Activated naive CD8-positive, alpha-beta T cell treated with anti-CD3 and anti-CD28 coated beads, Interleukin-2, amount 50 U/mL, for 16 hours (primary cell): ENCODE results near the gene GARIN3.
A peak's percentile ranks its signal among the peaks of the same experiment; 100 is the strongest.

Experiments
- DNase-seq: peaks from one replicate; pipeline ENCODE4 v3.0.0-alpha.2; 2020; ENCODE audit warnings: low read depth, low spot score

Gene GARIN3

GRCh38 chr5:157148734-157149615 is 17.1 kb downstream of the GARIN3 start:
- DNase-seq: peak; percentile 74

DNA sequence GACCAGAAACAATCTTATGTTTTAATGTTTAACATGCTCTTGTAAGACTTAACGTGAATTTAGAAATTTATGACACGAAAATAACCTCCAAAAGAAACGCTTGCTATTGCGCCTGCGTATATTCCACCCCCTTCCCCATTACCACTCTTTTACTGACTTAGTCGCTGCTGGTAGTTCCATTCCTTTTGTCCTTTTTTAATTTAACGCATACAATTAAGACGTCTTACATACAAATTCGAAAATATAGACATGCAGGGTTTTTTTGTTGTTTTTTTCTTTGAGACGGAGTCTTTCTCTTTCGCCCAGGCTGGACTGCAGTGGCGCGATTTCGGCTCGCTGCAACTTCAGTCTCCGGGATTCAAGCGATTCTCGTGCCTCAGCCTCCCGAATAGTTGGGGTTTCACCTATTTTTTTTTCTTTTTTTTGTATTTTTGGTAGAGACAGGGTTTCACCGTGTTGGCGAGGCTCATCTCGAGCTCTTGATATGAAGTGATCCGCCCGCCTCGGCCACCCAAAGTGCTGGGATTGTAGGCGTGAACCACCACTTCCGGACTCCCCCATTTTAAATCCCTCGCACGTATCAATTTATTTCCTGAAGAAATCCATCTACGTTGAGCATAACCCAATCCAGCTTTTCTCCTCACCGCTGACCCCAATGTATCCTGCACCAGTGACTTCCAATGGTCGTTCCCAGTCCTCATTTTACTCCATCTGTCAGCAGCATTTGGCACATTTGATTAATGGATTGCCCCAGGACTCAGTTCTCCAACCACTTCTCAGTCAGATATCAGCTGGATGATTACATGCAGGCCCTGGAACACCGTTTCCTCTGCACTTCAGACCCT is 22.7 kb downstream of the GARIN3 start:
- peak; percentile 25 for DNase-seq

GRCh38 chr5:157142317-157143126 is 23.5 kb downstream of the GARIN3 start, which contains the start of gene MED7:
TSS of gene MED7 (minus strand) at chr5:157142865. CDS start at chr5:157139431, 3,434 bp downstream.
- peak; percentile 82 for DNase-seq

GRCh38 chr5:157137691-157138090 is 28.4 kb downstream of the GARIN3 start:
- no peak for DNase-seq

DNA sequence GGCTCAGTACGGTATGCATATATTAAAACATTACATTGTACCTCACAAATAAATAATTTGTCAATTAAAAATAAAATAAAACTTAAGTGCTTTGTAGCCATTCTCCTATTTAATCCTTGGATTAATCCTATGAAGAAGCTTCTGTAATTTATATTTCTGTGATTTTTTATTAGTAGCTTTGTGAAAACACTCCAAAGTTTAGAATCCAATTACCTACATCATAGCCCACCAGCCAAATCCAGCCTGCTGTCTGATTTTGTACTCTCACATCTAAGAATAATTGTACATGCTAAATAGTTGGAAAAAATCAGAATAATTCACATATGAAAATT is 33.8 kb downstream of the GARIN3 start:
- no peak for DNase-seq

DNA sequence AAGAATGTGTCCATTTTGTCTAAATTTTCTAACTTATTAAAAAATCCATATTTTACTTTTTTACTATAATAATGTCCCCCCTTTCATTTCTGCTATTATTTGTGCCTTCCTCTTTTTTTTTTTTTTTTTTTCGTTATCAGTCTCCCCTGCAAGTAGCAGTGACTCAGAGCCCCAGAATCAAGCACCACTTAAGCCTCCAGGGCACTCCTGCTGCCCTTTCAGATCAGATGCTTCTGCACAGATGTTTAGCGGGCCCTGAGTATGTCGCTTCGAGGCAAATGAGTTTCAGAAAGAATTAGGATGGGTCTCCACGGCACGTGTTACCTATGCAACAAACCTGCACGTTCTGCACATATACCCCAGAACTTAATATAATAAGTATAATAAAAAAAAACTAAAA is 35.1 kb downstream of the GARIN3 start:
- DNase-seq: no peak

GRCh38 chr5:157121709-157122108 is 44.4 kb downstream of the GARIN3 start:
- no peak for DNase-seq

DNA sequence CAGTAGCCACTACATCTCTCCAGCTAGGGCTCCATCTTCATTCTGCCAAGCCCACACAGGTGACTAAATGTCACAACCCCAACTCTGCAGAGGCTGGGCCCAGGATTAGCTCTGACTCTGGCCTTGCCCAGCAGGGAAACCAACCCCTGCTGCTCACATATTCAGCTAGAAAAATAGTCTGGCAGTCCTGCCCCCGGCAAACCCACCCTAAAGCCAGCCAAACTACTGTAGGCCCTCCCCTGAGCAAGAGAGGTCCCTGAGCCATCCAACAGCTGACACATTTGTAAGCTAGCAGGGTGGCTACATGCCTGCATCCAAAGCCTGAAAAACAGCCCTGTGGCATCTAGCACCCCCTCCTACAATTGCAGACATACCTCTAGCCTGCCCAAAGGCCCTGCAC is 46.0 kb downstream of the GARIN3 start:
- no peak for DNase-seq

DNA sequence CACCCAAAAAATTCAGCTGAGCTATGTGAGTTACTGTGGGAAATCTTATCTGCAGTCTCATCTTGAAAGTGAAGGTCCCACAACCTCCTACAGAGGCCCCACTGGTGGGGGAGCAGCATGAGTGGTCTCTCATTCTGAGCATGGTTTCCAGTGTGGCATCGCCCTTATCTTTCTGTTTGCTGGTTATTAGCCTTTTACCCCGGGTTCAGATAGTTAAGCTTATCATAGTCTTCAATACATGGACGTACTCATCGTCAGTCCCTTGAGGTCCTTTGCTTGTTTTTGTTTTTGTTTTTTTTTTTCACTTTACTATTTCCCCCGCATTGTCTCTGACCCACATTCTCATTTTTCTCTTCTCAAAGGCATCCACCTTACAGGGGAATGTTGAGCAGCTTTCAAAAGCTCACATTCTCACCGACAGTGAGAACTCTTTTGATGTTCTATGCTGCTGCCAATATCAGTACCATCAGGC is 49.5 kb downstream of the GARIN3 start:
- no peak for DNase-seq

DNA sequence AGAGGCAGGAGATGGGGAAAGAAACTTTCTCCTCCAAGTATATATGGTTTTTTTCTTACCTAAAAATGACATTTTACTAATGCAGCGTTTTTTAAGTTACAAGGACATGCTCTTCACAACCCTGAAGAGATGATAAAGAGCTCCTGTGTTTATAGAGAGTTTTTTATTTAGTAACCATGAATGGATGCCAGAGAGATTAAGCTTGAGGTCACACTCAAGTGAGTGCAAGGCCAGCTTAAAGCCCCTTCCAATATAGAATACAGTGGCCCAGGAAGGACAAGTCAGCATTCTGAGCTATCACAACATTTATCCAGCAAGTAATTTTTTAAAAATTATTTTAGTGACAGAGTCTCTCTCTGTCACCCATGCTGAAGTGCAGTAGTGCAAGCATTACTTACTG is 50.6 kb downstream of the GARIN3 start:
- no peak for DNase-seq

GRCh38 chr5:157115012-157115411 is 51.1 kb downstream of the GARIN3 start:
- DNase-seq: no peak

DNA sequence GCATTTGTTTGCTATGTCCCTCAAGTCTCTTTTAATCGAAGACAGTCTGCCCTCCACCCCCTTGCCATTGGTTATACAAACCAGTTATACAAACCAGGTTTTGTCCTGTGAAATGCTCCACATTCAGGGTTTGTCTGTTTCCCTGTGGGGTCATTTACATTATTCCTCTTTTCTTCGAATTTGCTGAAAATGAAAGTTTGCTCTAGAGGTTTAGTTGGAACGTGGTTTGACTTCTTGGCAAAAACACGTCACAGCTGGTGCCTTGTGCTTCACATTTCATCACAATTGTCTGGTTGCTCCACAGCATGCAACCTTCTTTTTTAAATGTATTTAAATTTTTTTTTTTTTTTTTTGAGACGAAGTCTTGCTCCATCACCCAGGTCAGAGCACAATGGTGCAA is 53.1 kb downstream of the GARIN3 start:
- no peak for DNase-seq
